HEK293 (cell line): ENCODE results near the gene PFAS.
"Not testable (repeated sequence)": the region's sequence is repeated elsewhere in the genome, so short reads cannot be mapped to it uniquely, and the experiment has no call there.

Source experiments
- CTCF ChIA-PET: fragments of 350-600 bp; formaldehyde crosslinking; extraction: SDS; loops from one replicate; lab custom pipeline; 2021; ENCODE audit warnings: antibody characterized with exemption; lab: Yijun Ruan, JAX
- POLR2A ChIA-PET: fragments of 300-600 bp; formaldehyde crosslinking; extraction: SDS; loops from one replicate; lab custom pipeline; 2020; ENCODE audit warnings: antibody characterized with exemption, inconsistent platforms; lab: Yijun Ruan, JAX
- H3K27ac ChIP-seq: fragments of 200-500 bp; sonication (Bioruptor generic); 2 replicates; pipeline ENCODE4 v1.5.1; 2014; ENCODE audit warnings: low read depth, low read length, control low read depth, inconsistent platforms; ENCODE audit errors: extremely low read depth
- H3K36me3 ChIP-seq, 2 experiments: fragments of 200-500 bp in 1 of 2; sonication (Bioruptor generic) in 1 of 2; 1 replicate in 1 of 2; 2 replicates in 1 of 2; pipeline ENCODE4 v1.5.1; 2014 to 2017; ENCODE audit warnings: inconsistent platforms in 2 of 2, low read length in 2 of 2; ENCODE audit not compliant: control insufficient read depth in 2 of 2, insufficient read depth in 1 of 2
- H3K4me1 ChIP-seq: fragments of 200-500 bp; sonication (Bioruptor generic); 2 replicates; pipeline ENCODE4 v1.5.1; 2014; ENCODE audit warnings: mild to moderate bottlenecking, low read length, inconsistent platforms; ENCODE audit not compliant: control insufficient read depth, insufficient read depth
- H3K4me3 ChIP-seq: 2 replicates; pipeline ENCODE4 v1.5.1; 2011; ENCODE audit warnings: low read depth, mild to moderate bottlenecking, control low read depth, low read length, moderate library complexity
- H3K9me3 ChIP-seq: fragments of 200-500 bp; sonication (Bioruptor generic); 2 replicates; pipeline ENCODE4 v1.5.1; 2014; ENCODE audit warnings: low read depth, low read length, inconsistent platforms; ENCODE audit not compliant: control insufficient read depth, insufficient read depth
- HOXD13 ChIP-seq: sonication (generic); formaldehyde crosslinking; IDR thresholded peaks from 2 replicates; pipeline ENCODE4 v1.8.0; 2022; ENCODE audit warnings: missing genetic modification reagents, borderline replicate concordance
- KLF1 ChIP-seq: fragments of 450-650 bp; formaldehyde crosslinking; IDR thresholded peaks from 2 replicates; pipeline ENCODE4 v1.5.1; 2016; ENCODE audit warnings: missing biosample characterization, missing genetic modification characterization
- OSR2 ChIP-seq: fragments of 450-650 bp; formaldehyde crosslinking; IDR thresholded peaks from 2 replicates; pipeline ENCODE4 v1.5.1; 2016; ENCODE audit warnings: missing biosample characterization, missing genetic modification characterization
- SCRT1 ChIP-seq: fragments of 450-650 bp; formaldehyde crosslinking; IDR thresholded peaks from 2 replicates; pipeline ENCODE4 v1.5.1; 2016; ENCODE audit warnings: missing biosample characterization, missing genetic modification characterization, borderline replicate concordance
- SP7 ChIP-seq: fragments of 450-650 bp; formaldehyde crosslinking; IDR thresholded peaks from 2 replicates; pipeline ENCODE4 v1.5.1; 2016; ENCODE audit warnings: missing biosample characterization, missing genetic modification characterization
- ZBTB8A ChIP-seq: fragments of 450-650 bp; formaldehyde crosslinking; IDR thresholded peaks from 2 replicates; pipeline ENCODE4 v1.5.1; 2016; ENCODE audit warnings: missing biosample characterization, missing genetic modification characterization
- ZFHX2 ChIP-seq: fragments of 450-650 bp; formaldehyde crosslinking; conservative IDR thresholded peaks from 2 replicates; pipeline ENCODE4 v1.5.1; 2016; ENCODE audit warnings: missing biosample characterization, missing genetic modification characterization
- ZNF10 ChIP-seq: fragments of 450-650 bp; formaldehyde crosslinking; IDR thresholded peaks from 2 replicates; pipeline ENCODE4 v1.5.1; 2017; ENCODE audit warnings: missing biosample characterization, missing genetic modification characterization
- ZNF473 ChIP-seq: fragments of 450-650 bp; formaldehyde crosslinking; IDR thresholded peaks from 2 replicates; pipeline ENCODE4 v1.5.1; 2017; ENCODE audit warnings: missing biosample characterization, missing genetic modification characterization
- ZNF791 ChIP-seq: fragments of 450-650 bp; formaldehyde crosslinking; IDR thresholded peaks from 2 replicates; pipeline ENCODE4 v1.5.1; 2016; ENCODE audit warnings: missing biosample characterization, missing genetic modification characterization
- TF ChIP-seq, protein P1 (sequence below): fragments of 450-650 bp; formaldehyde crosslinking; IDR thresholded peaks from 2 replicates; pipeline ENCODE4 v1.5.1; 2016; ENCODE audit warnings: missing biosample characterization, missing genetic modification characterization
- TF ChIP-seq, protein P2 (sequence below): fragments of 450-650 bp; formaldehyde crosslinking; IDR thresholded peaks from 2 replicates; pipeline ENCODE4 v1.5.1; 2016; ENCODE audit warnings: missing biosample characterization, missing genetic modification characterization
- TF ChIP-seq, protein P3 (sequence below): fragments of 450-650 bp; formaldehyde crosslinking; IDR thresholded peaks from 2 replicates; pipeline ENCODE4 v1.5.1; 2016; ENCODE audit warnings: missing biosample characterization, missing genetic modification characterization

The PFAS gene

DNA sequence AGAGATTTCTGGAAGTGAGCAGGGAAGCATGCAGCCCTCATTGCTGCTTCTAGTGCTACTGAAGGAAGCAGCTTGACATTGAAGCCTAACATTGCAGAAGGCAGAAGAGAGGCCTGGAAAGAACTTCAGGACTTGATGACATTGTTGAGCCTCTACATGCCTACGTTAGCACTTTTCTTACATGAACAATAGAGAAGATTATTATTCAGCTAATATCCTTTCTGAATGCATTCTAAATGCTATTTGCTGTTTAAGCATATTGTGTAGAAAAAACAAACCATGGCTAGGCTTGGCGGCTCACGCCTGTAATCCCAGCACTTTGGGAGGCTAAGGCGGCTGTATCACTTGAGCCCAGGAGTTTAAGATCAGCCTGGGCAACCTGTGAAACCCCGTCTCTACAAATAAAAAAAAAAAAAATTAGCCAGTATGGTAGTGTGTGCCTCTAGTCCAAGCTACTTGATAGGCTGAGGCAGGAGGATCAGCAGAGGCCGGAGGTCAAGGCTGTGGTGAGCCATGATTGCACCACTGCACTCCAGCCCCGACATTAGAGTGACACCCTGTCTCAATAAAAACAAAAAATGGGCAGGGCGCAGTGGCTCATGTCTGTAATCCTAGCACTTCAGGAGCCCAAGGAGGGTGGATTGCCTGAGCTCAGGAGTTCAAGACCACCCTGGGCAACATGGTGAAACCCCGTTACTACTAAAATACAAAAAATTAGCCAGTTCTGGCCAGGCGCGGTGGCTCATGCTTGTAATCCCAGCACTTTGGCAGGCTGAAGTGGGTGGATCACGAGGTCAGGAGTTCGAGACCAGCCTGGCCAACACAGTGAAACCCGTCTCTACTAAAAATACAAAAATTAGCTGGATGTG lies 36.5 kb upstream of the PFAS start:
- Histone ChIP-seq H3K9me3 (no peaks in the 10 kb centered on the region), H3K36me3 (peaks cover 9 to 17% of the 10 kb centered on the region in 2 experiments)
- CTCF ChIA-PET, result interaction anchor here (0.5 to 2.4 kb wide), 3 partner anchors 8 to 75 kb away, joined by 3 to 10 read pairs (median 10); no protein-coding TSS in a partner anchor

DNA sequence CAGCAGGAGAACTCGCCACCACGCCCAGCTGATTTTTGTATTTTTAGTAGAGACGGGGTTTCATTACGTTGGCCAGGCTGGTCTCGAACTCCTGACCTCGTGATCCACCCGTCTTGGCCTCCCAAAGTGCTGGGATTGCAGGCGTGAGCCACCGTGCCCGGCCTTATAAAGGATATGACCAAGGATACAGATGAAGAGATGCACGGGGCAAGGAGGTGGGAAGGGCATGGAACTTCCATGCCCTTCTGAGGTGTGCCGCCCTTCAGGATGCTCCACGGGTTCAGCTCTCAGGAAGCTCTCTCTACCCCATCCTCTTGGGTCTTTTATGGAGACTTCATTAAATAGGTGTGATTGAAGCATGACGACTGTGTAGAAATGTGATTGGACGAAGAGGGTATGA lies 35.1 kb upstream of the PFAS start:
- ChIA-PET POLR2A (interaction anchor here (11.6 kb wide), 1 partner anchor 9 kb away, joined by 218 read pairs; no protein-coding TSS in a partner anchor), CTCF (interaction anchor here (0.7 to 1.1 kb wide), 3 partner anchors 20 to 95 kb away, joined by 3 to 4 read pairs (median 4); no protein-coding TSS in a partner anchor)
- TF ChIP-seq, protein P1, sequence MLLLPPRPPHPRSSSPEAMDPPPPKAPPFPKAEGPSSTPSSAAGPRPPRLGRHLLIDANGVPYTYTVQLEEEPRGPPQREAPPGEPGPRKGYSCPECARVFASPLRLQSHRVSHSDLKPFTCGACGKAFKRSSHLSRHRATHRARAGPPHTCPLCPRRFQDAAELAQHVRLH (tag by site-specific recombination), result 0 out of 2 replicates have a peak, but pooled peaks have one; percentile 44
- TF ChIP-seq, all 188 proteins: peak for 1; not testable (repeated sequence) for 187
- not testable (repeated sequence) for H3K9me3 ChIP-seq, H3K4me3 ChIP-seq, H3K4me1 ChIP-seq, H3K27ac ChIP-seq, H3K36me3 ChIP-seq

More for the DNA sequence above, 36.5 kb upstream of the PFAS start:
- Histone ChIP-seq H3K4me1 (peaks cover 8% of the 10 kb centered on the region), H3K27ac (no peak overlapping the region), H3K4me3 (no peak overlapping the region)
- POLR2A ChIA-PET, result interaction anchor here (0.6 to 16.4 kb wide), 3 partner anchors 10 to 22 kb away, joined by 3 to 394 read pairs (median 218); partner anchors contain the start of gene BORCS6
- peak; percentile 52 for TF ChIP-seq ZBTB8A (tag by site-specific recombination)
- no peak for TF ChIP-seq SCRT1 (tag by site-specific recombination)
- TF ChIP-seq, protein P1 (tag by site-specific recombination), result 0 out of 2 replicates have a peak, but pooled peaks have one; percentile 88
- 0 out of 2 replicates have a peak, but pooled peaks have one; percentile 25 for TF ChIP-seq KLF1 (tag by site-specific recombination)
- TF ChIP-seq, protein P2, sequence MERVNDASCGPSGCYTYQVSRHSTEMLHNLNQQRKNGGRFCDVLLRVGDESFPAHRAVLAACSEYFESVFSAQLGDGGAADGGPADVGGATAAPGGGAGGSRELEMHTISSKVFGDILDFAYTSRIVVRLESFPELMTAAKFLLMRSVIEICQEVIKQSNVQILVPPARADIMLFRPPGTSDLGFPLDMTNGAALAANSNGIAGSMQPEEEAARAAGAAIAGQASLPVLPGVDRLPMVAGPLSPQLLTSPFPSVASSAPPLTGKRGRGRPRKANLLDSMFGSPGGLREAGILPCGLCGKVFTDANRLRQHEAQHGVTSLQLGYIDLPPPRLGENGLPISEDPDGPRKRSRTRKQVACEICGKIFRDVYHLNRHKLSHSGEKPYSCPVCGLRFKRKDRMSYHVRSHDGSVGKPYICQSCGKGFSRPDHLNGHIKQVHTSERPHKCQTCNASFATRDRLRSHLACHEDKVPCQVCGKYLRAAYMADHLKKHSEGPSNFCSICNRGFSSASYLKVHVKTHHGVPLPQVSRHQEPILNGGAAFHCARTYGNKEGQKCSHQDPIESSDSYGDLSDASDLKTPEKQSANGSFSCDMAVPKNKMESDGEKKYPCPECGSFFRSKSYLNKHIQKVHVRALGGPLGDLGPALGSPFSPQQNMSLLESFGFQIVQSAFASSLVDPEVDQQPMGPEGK (tag by site-specific recombination), result peak; percentile 16; the same call in 1 of the 2 replicates
- TF ChIP-seq SP7, result peak; percentile 32; the same call in 1 of the 2 replicates
- no peak for TF ChIP-seq ZNF473 (tag by site-specific recombination)
- no peak for TF ChIP-seq ZNF10
- no peak for TF ChIP-seq HOXD13 (CRISPR knock-in tag)
- TF ChIP-seq, protein P3, sequence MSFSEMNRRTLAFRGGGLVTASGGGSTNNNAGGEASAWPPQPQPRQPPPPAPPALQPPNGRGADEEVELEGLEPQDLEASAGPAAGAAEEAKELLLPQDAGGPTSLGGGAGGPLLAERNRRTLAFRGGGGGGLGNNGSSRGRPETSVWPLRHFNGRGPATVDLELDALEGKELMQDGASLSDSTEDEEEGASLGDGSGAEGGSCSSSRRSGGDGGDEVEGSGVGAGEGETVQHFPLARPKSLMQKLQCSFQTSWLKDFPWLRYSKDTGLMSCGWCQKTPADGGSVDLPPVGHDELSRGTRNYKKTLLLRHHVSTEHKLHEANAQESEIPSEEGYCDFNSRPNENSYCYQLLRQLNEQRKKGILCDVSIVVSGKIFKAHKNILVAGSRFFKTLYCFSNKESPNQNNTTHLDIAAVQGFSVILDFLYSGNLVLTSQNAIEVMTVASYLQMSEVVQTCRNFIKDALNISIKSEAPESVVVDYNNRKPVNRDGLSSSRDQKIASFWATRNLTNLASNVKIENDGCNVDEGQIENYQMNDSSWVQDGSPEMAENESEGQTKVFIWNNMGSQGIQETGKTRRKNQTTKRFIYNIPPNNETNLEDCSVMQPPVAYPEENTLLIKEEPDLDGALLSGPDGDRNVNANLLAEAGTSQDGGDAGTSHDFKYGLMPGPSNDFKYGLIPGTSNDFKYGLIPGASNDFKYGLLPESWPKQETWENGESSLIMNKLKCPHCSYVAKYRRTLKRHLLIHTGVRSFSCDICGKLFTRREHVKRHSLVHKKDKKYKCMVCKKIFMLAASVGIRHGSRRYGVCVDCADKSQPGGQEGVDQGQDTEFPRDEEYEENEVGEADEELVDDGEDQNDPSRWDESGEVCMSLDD (tag by site-specific recombination), result peak; percentile 23; the same call in 1 of the 2 replicates
- TF ChIP-seq ZFHX2 (tag by site-specific recombination), result peak; percentile 32; the same call in 1 of the 2 replicates
- TF ChIP-seq OSR2, result peak; percentile 33; the same call in 1 of the 2 replicates
- TF ChIP-seq ZNF791 (tag by site-specific recombination), result no peak
